ENCODE data around the gene CADPS2.

- TF ChIP-seq CTCF (IDR thresholded peaks at IDR 0.05), result no peak
- no peak for TF ChIP-seq POLR2A (IDR thresholded peaks at IDR 0.05)
Observed at GRCh38 chr7:122766593-122766992, 119.7 kb downstream of the CADPS2 start.

All from body of pancreas (tissue), 4 donors.